Kidney (tissue), 14 donors: ENCODE results near the gene GLRA2. TPM values are rescaled to one million over a fixed set of nuclear protein-coding genes. Genes with fewer than 3 reads are reported as not detected.

Experiments used
- DNase-seq, 5 donors: peaks; one replicate each; pipeline ENCODE4 v3.0.0-alpha.2; 2013 to 2020
- FAIRE-seq: peaks from 2 replicates; lab custom pipeline; 2012; peaks lifted over from hg19 to GRCh38; lab: Jason Lieb, UNC
- H3K27ac ChIP-seq, 2 donors: one replicate each; pipeline ENCODE4 v1.7.0; 2013; ENCODE audit warnings: low read depth in 2 of 2, low read length in 2 of 2, inconsistent platforms in 1 of 2
- H3K27me3 ChIP-seq: one replicate; pipeline ENCODE4 v1.7.1; 2013; ENCODE audit warnings: low read length, inconsistent platforms; ENCODE audit not compliant: control insufficient read depth, insufficient read depth
- H3K36me3 ChIP-seq, 3 donors: one replicate each; pipeline versions ENCODE4 v1.7.0 to v1.7.1; 2013; ENCODE audit warnings: low read length in 3 of 3, control low read depth in 1 of 3, inconsistent platforms in 1 of 3; ENCODE audit not compliant: insufficient read depth in 3 of 3, control insufficient read depth in 2 of 3
- H3K4me1 ChIP-seq, 3 donors: one replicate each; pipeline versions ENCODE4 v1.7.0 to v1.7.1; 2013; ENCODE audit warnings: low read length in 3 of 3, inconsistent platforms in 1 of 3, low read depth in 1 of 3; ENCODE audit not compliant: control insufficient read depth in 2 of 3, insufficient read depth in 2 of 3
- H3K4me3 ChIP-seq, 3 donors: one replicate each; pipeline versions ENCODE4 v1.7.0 to v1.8.1; 2013; ENCODE audit warnings: low read length in 3 of 3, control low read depth in 1 of 3, inconsistent platforms in 1 of 3
- H3K9ac ChIP-seq, 3 donors: one replicate each; pipeline versions ENCODE4 v1.7.0 to v1.7.1; 2013; ENCODE audit warnings: low read length in 3 of 3, control low read depth in 1 of 3, inconsistent platforms in 1 of 3
- H3K9me3 ChIP-seq, 3 donors: one replicate each; pipeline versions ENCODE4 v1.7.0 to v1.7.1; 2013; ENCODE audit warnings: low read length in 3 of 3, control low read depth in 1 of 3, inconsistent platforms in 1 of 3; ENCODE audit not compliant: control insufficient read depth in 2 of 3, insufficient read depth in 1 of 3
- CTCF ChIP-seq: IDR thresholded peaks from 3 replicates; pipeline ENCODE4 v1.5.1; 2012; ENCODE audit warnings: mild to moderate bottlenecking, moderate library complexity, borderline replicate concordance; ENCODE audit not compliant: insufficient read depth; ENCODE audit errors: extremely low read depth
- intact Hi-C: fragments of 100-400 bp; cut with DNase I; formaldehyde crosslinking; loops from one replicate; pipeline ENCODE4 v1.11.1; 2022
- polyA plus RNA-seq: library from polyadenylated mRNA; stranded (reverse); fragments of 350-450 nt; fragmentation: Illumina TruSeq; extraction: RNeasy Lipid Tissue Mini Kit (QIAGEN cat#74804); gene quantifications from one replicate; pipeline ENCODE4 v1.2.3, GENCODE V29; 2014; ENCODE audit warnings: low read depth, low replicate concordance; ENCODE audit not compliant: insufficient read depth
- total RNA-seq: library from RNA; stranded (reverse); fragmentation: NEBNext Ultra II Directional; extraction: Animal tissue kit (Norgen Biotek cat#: 25700); gene quantifications from one replicate; pipeline ENCODE4 v1.2.1, GENCODE V29; 2021
- donor health status: control.
- donor health status: control.
- donor health status: control.
- donor health status: control.
- donor health status: control.
- donor health status: DM: yes; HTN: yes; CAD: no.
- donor health status: Normal renal cell carcinoma (clear cell type).

Gene GLRA2
- total and polyA plus RNA-seq, 2 donors from 2014 or later = not detected

- no peaks in the 10 kb centered on the region for H3K27me3 ChIP-seq
- DNase-seq (no peak), FAIRE-seq (no peak)
- no peak overlapping the region for H3K27ac ChIP-seq
- H3K9me3 ChIP-seq = no peaks in the 10 kb centered on the region
- intact Hi-C loops = no loop called here
- H3K36me3 ChIP-seq = no peaks in the 10 kb centered on the region
- H3K9ac ChIP-seq = no peak overlapping the region
- H3K4me3 ChIP-seq = no peak overlapping the region
- H3K4me1 ChIP-seq = no peaks in the 10 kb centered on the region
- no peak for TF ChIP-seq CTCF
These were observed 24.3 kb upstream of the GLRA2 start for GRCh38 chrX:14504960-14505538.

- intact Hi-C loops = no loop called here
- H3K36me3 ChIP-seq = no peaks in the 10 kb centered on the region
- no peaks in the 10 kb centered on the region for H3K27me3 ChIP-seq
- no peaks in the 10 kb centered on the region for H3K4me1 ChIP-seq
- no peak overlapping the region for H3K9ac ChIP-seq
- FAIRE-seq = no peak
- TF ChIP-seq CTCF = no peak
- no peak for DNase-seq
- no peak overlapping the region for H3K4me3 ChIP-seq
- no peaks in the 10 kb centered on the region for H3K9me3 ChIP-seq
- H3K27ac ChIP-seq = no peak overlapping the region
These were observed 23.7 kb upstream of the GLRA2 start for GRCh38 chrX:14505648-14506047.

- Histone ChIP-seq H3K36me3 (no peaks in the 10 kb centered on the region), H3K9me3 (no peaks in the 10 kb centered on the region), H3K9ac (no peak overlapping the region), H3K27me3 (no peaks in the 10 kb centered on the region), H3K4me3 (no peak overlapping the region), H3K27ac (no peak overlapping the region), H3K4me1 (no peaks in the 10 kb centered on the region)
- FAIRE-seq = no peak
- TF ChIP-seq CTCF = no peak
- intact Hi-C loops = no loop called here
- no peak for DNase-seq
These were observed 22.5 kb upstream of the GLRA2 start for GRCh38 chrX:14506866-14507265.
